ENCODE data around the gene TBC1D16.

The TBC1D16 gene

GRCh38 chr17:79991140-79991923, 44.3 kb downstream of the TBC1D16 start:
- no peak overlapping the region for H3K9ac ChIP-seq (ENCODE audit: insufficient read length)

DNA sequence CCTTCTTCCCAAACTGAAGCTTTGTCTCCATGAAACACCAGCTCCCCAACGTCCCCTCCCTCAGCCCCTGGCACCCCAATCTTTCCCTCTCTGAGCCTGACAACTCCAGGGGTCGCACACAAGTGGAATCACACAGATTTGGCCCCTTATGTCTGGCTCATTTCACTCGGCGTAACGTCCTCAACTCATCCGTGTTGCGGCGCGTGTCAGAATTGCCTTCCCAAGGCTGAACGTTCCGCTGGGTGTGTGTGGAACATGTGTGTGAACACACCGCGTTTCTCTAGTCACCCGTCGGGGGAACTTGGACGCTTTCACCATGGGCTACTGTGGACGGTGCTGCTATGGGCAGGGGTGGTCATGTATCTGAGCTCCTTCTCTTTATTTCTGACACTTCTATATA, 45.0 kb downstream of the TBC1D16 start:
- Histone ChIP-seq H3K9ac (ENCODE audit: insufficient read length) (no peak overlapping the region), H3K9me3 (ENCODE audit: low read depth, low read length) (no peaks in the 10 kb centered on the region), H3K4me3 (no peak overlapping the region), H3K27ac (peak overlapping the region; percentile 8), H3K36me3 (ENCODE audit: insufficient read depth, low read length) (no peaks in the 10 kb centered on the region)
- TF ChIP-seq EZH2 (IDR thresholded peaks at IDR 0.05) (no peak), FOXP2 (optimal IDR thresholded peaks at IDR 0.05; ENCODE audit: control extremely low read depth, extremely low read length, insufficient read depth) (no peak), POLR2AphosphoS5 (IDR thresholded peaks at IDR 0.05; ENCODE audit: borderline replicate concordance, low read depth, low read length) (no peak)
- DNase-seq (ENCODE audit: low read depth, low spot score) = no peak

More at GRCh38 chr17:79991140-79991923, 44.3 kb downstream of the TBC1D16 start:
- no peak overlapping the region for H3K4me3 ChIP-seq
- H3K36me3 ChIP-seq (ENCODE audit: insufficient read depth, low read length) = no peaks in the 10 kb centered on the region
- no peaks in the 10 kb centered on the region for H3K9me3 ChIP-seq (ENCODE audit: low read depth, low read length)
- H3K27ac ChIP-seq = peak overlapping the region; percentile 8; the same call in 1 of the 2 replicates
- TF ChIP-seq FOXP2 (optimal IDR thresholded peaks at IDR 0.05; ENCODE audit: control extremely low read depth, extremely low read length, insufficient read depth) = no peak
- TF ChIP-seq POLR2AphosphoS5 (IDR thresholded peaks at IDR 0.05; ENCODE audit: borderline replicate concordance, low read depth, low read length) = no peak
- TF ChIP-seq EZH2 (IDR thresholded peaks at IDR 0.05) = no peak
- no peak for DNase-seq (ENCODE audit: low read depth, low spot score)

GRCh38 chr17:79990051-79990592, 45.5 kb downstream of the TBC1D16 start:
- H3K27ac ChIP-seq = no peak overlapping the region

GRCh38 chr17:79989106-79989835, 46.4 kb downstream of the TBC1D16 start:
- TF ChIP-seq EZH2 (IDR thresholded peaks at IDR 0.05) (no peak), POLR2AphosphoS5 (IDR thresholded peaks at IDR 0.05; ENCODE audit: borderline replicate concordance, low read depth, low read length) (no peak), FOXP2 (optimal IDR thresholded peaks at IDR 0.05; ENCODE audit: control extremely low read depth, extremely low read length, insufficient read depth) (no peak)
- H3K4me3 ChIP-seq = no peak overlapping the region
- no peaks in the 10 kb centered on the region for H3K36me3 ChIP-seq (ENCODE audit: insufficient read depth, low read length)
- H3K9ac ChIP-seq (ENCODE audit: insufficient read length) = no peak overlapping the region
- H3K9me3 ChIP-seq (ENCODE audit: low read depth, low read length) = no peaks in the 10 kb centered on the region
- no peak for DNase-seq (ENCODE audit: low read depth, low spot score)
- peak overlapping the region; percentile 17; the same call in 1 of the 2 replicates for H3K27ac ChIP-seq

More at GRCh38 chr17:79990051-79990592, 45.5 kb downstream of the TBC1D16 start:
- Histone ChIP-seq H3K9me3 (ENCODE audit: low read depth, low read length) (no peaks in the 10 kb centered on the region), H3K4me3 (no peak overlapping the region), H3K36me3 (ENCODE audit: insufficient read depth, low read length) (no peaks in the 10 kb centered on the region), H3K9ac (ENCODE audit: insufficient read length) (no peak overlapping the region)
- TF ChIP-seq POLR2AphosphoS5 (IDR thresholded peaks at IDR 0.05; ENCODE audit: borderline replicate concordance, low read depth, low read length) = no peak
- no peak for TF ChIP-seq FOXP2 (optimal IDR thresholded peaks at IDR 0.05; ENCODE audit: control extremely low read depth, extremely low read length, insufficient read depth)
- TF ChIP-seq EZH2 (IDR thresholded peaks at IDR 0.05) = no peak
- DNase-seq (ENCODE audit: low read depth, low spot score) = no peak

GRCh38 chr17:79988185-79988971, 47.3 kb downstream of the TBC1D16 start:
- Histone ChIP-seq H3K4me3 (peak overlapping the region; percentile 25), H3K27ac (peak overlapping the region; percentile 88), H3K36me3 (ENCODE audit: insufficient read depth, low read length) (no peaks in the 10 kb centered on the region), H3K9ac (ENCODE audit: insufficient read length) (peak overlapping the region; percentile 57), H3K9me3 (ENCODE audit: low read depth, low read length) (no peaks in the 10 kb centered on the region)
- TF ChIP-seq POLR2AphosphoS5 (IDR thresholded peaks at IDR 0.05; ENCODE audit: borderline replicate concordance, low read depth, low read length) (no peak), EZH2 (IDR thresholded peaks at IDR 0.05) (no peak), FOXP2 (optimal IDR thresholded peaks at IDR 0.05; ENCODE audit: control extremely low read depth, extremely low read length, insufficient read depth) (no peak)
- no peak for DNase-seq (ENCODE audit: low read depth, low spot score)

DNA sequence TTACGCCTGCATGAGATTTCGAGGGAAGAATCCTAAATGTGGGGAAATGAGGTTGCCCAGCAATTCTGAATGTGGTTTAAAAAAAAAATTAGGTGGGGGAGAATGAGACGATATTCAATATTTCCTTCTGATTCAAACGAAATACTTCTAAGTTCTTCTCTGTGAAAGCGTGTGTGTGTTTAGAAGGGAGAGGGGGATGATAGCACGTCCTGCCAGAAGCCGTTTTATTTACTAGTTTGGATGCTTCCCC, 47.8 kb downstream of the TBC1D16 start:
- no peaks in the 10 kb centered on the region for H3K36me3 ChIP-seq (ENCODE audit: insufficient read depth, low read length)
- peak overlapping the region; percentile 57 for H3K9ac ChIP-seq (ENCODE audit: insufficient read length)
- DNase-seq (ENCODE audit: low read depth, low spot score) = no peak
- TF ChIP-seq EZH2 (IDR thresholded peaks at IDR 0.05) = no peak
- H3K4me3 ChIP-seq = peak overlapping the region; percentile 25
- H3K27ac ChIP-seq = peak overlapping the region; percentile 88
- H3K9me3 ChIP-seq (ENCODE audit: low read depth, low read length) = no peaks in the 10 kb centered on the region

GRCh38 chr17:79987187-79987934, 48.3 kb downstream of the TBC1D16 start:
- TF ChIP-seq FOXP2 (optimal IDR thresholded peaks at IDR 0.05; ENCODE audit: control extremely low read depth, extremely low read length, insufficient read depth) (no peak), EZH2 (IDR thresholded peaks at IDR 0.05) (no peak), POLR2AphosphoS5 (IDR thresholded peaks at IDR 0.05; ENCODE audit: borderline replicate concordance, low read depth, low read length) (no peak)
- peak overlapping the region; percentile 25 for H3K4me3 ChIP-seq
- H3K36me3 ChIP-seq (ENCODE audit: insufficient read depth, low read length) = no peaks in the 10 kb centered on the region
- no peaks in the 10 kb centered on the region for H3K9me3 ChIP-seq (ENCODE audit: low read depth, low read length)
- DNase-seq (ENCODE audit: low read depth, low spot score) = no peak
- peak overlapping the region; percentile 57 for H3K9ac ChIP-seq (ENCODE audit: insufficient read length)
- peak overlapping the region; percentile 88 for H3K27ac ChIP-seq

Data from SK-N-MC (cell line).